ENCODE data around the gene CWC22.
"Not testable (repeated sequence)": the region's sequence is repeated elsewhere in the genome, so short reads cannot be mapped to it uniquely, and the experiment has no call there.

CWC22 gene

GRCh38 chr2:179949438-179949837 lies 57.7 kb downstream of the CWC22 start:
- no peak for DNase-seq

- DNase-seq: no peak
These were observed 59.0 kb downstream of the CWC22 start for GRCh38 chr2:179948058-179948457.

DNA sequence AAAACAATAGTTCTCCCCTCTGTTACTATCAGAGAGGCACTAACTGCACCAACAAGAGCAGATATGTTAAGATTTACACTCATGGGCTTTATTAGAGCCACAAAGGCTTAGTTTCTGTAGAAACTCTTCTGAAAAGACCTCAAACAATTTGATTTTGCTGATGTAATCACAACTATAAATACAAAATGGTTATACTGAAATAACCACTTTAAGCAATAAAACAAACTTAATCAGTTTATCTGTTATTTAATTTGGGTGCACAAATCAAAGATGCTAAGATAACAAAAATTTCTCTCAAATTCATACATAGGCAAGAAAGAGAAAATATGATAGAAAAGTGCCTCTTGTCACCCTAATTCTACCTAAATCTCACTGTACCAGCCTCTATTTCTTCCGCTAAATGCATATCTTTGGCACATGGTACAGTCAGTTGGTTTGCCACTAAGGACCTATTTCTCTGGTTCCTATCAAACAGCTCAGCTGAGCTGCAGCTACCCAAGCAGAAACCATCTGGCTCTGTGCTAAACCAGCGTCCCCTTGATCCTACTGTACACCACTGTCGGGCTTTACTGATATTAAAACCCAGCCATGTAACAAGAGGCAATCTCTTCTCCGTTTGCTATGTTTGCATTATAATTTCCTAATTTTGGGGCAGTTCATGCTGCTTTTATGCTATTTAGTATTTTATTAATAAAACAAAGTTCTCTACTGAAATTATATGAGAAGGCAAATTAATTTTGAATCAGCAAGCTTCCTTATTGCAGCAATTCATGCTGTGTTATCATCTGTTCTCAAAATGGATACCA lies 60.1 kb downstream of the CWC22 start:
- no peak for DNase-seq

GRCh38 chr2:179946346-179946745 lies 60.8 kb downstream of the CWC22 start:
- no peak for DNase-seq

GRCh38 chr2:179939259-179939658 lies 67.8 kb downstream of the CWC22 start:
- DNase-seq: no peak

GRCh38 chr2:179938026-179938425 lies 69.1 kb downstream of the CWC22 start:
- no peak for DNase-seq

GRCh38 chr2:179936654-179937053 lies 70.4 kb downstream of the CWC22 start:
- DNase-seq: peak; percentile 6

DNA sequence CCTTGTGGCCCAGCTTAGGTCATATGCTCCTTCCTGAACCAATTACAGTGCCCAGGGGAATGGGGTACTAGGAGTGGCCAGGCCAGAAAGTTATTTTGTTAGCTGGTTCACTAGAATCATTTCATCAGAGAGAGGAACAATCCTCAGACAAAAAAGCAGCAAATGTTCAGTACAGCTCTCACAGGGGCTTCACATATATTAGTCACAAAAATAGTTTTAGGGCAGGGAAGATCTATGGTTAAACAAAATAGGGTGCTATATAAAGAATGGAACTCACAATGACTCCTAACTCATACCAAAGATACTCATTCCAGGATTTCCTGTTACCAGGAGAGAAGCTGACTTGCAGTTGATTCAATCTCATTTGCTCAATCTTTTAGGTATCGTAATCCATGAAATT lies 71.0 kb downstream of the CWC22 start:
- DNase-seq: peak; percentile 7

DNA sequence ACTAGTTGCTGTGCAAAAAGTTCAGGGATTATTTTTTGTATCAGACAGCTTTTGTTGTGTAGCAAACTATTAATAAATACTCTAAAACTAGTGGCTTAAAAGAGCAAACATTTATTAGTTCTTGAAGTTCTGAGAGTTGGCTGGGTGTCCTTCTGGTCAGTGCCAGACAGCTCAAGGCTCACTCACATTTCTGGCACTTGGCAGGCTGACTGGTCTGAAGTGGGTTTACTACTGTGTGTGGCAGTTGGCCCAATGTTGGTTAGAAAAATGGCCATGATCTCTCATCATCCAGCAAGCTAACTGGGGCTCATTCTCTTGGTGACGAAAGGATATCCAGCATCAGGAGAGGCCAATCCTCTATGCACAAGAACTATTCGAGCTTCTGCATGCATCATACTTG lies 74.3 kb downstream of the CWC22 start:
- peak; percentile 3 for DNase-seq

GRCh38 chr2:179931502-179931901 lies 75.6 kb downstream of the CWC22 start:
- DNase-seq: no peak

DNA sequence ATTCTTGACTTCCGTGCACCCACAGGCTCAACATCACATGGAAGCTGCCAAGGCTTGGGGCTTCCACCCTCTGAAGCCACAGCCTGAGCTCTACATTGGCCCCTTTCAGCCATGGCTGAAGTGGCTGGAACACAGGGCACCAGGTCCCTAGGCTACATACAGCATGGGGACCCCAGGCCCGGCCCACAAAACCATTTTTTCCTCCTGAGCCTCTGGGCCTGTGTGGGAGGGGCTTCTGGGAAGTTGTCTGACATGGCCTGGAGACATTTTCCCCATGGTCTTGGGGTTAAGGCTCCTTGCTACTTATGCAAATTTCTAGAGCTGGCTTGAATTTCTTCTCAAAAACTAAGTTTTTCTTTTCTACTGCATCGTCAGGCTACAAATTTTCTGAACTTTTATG lies 77.1 kb downstream of the CWC22 start:
- not testable (repeated sequence) for DNase-seq

DNA sequence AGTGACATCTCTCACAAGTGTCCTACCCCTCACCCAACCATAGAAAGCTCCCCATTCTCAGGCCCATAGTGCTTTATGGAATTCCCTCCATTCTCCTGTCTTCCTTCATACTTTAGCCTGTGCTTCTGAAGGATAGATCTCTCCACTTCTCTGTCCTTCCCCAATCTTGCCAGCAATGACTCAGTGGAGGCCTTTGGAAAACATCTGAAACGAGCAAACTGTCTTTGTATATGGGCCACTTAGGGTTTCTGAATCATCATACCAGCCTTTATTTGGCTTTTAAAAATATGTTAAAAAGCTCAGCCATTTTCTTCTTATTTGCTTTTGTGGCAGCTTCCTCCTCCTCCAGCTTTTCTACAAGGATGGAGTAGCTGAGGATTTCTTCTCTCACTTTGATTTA lies 80.1 kb downstream of the CWC22 start:
- DNase-seq: peak; percentile 6

GRCh38 chr2:179925713-179926112 lies 81.4 kb downstream of the CWC22 start:
- DNase-seq: no peak

- DNase-seq: peak; percentile 65
These were observed 89.8 kb downstream of the CWC22 start for GRCh38 chr2:179917272-179917671.

DNA sequence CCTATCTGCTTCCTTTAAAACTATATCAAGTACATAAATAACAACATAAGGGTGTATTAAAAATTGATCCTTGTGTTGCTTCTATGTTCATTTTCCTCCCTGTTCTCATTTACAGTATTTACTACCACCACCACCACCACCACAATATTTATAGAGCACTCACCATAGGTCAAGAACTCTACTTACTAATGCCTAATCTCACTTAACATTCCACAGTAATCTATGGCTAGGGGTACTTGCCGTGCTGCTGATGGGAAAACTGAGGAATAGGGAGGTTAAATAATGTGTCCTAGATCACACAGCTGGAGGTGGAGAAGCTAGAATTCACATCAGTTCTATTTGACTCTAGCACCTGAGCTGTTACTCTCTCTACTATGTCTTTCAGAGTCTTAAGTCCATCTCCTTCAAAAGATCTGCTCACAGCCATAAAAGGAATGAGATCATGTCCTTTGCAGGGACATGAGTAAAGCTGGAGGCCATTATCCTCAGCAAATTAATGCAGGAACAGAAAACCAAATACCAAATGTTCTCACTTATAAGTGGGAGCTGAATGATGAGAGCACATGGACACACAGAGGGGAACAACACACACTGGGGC lies 91.6 kb downstream of the CWC22 start:
- DNase-seq: no peak

- no peak for DNase-seq
These were observed 93.3 kb downstream of the CWC22 start for GRCh38 chr2:179913809-179914208.

DNA sequence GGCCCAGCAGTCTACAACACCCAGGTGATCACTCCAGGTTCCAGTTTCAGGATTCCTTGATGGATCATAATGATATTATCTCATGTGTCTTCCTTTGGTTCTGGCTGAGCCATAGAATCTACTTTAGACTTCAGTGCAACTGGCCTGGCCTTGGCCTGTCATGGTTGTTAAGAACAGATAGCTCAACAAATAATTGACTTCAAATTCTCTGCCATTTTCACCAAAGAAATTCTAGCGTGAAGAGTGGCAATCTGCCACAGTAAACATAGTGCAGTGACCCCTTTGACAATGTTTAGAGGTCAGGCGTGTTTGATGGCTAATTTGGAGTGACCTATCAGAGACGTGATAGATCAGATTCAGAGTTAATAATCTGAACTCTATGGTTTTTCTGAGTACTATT lies 95.5 kb downstream of the CWC22 start:
- DNase-seq: no peak

GRCh38 chr2:179910735-179911113 lies 96.4 kb downstream of the CWC22 start:
- no peak for DNase-seq

DNA sequence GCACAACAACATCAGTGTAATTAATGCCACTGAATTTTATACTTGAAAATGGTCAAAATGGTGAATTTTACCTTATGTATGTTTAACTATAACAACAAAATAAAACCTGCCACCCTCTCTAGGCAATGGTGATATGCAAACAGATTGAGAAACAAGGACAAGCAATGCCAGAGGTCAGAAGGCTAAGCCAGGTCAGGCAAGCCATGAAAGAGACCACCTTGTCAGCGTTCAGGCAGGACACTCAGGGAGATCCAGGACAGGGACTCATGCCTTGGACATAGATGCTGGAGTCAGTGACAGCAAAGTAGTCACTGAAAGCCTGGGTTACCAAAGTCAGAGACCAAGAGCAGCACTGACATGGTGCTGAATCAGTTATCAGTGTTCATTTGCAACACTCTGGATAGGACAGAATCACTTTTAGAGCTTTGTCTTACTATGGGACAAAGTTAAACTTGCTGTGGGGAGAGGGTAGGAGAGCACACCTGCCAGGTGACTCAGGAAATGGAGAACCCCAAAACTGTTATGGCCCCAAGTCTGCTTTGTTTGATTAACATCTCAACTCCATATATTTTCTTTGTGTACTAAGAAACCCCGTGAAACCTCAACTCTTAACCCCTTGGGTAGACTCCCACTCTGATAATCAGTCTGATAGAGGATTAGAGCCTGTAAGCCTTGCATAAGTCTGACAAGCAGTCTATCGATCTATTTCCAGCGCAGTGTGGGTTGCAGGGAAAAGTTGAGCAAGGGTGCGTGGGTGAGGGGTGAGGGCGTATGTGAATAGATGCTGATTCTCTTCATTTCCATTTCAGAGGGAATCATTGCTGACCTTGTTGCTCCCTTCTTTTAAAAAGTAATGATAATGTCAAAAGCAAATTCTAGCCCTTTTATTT lies 97.0 kb downstream of the CWC22 start:
- no peak for DNase-seq

GRCh38 chr2:179900655-179901054 lies 106.4 kb downstream of the CWC22 start:
- DNase-seq: no peak

DNA sequence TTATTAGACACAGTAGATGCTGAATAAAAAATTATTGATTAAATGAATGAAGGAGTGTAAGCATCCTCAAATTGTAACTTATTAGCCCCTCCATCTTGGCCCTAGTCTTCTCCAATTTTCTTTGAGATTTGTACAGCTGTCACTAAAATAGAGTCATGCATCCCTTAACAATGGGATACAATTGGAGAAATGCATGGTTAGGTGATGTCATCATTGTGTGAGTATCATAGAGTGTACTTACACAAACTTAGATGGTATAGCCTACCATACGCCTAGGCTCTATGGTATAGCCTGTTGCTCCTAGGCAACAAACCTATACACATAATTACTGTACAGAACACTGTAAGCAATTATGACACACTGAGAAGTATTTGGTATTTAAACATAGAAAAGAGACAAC lies 107.4 kb downstream of the CWC22 start:
- DNase-seq: no peak

- peak; percentile 23 for DNase-seq
These were observed 108.2 kb downstream of the CWC22 start for GRCh38 chr2:179898873-179899272.

Data from fibroblast of upper back skin (primary cell).